ENCODE measurements around the gene ARHGAP9. TPM values are rescaled to one million over a fixed set of nuclear protein-coding genes. Genes with fewer than 3 reads are reported as not detected.

The ARHGAP9 gene
- total and polyA plus RNA-seq, 2 donors (not counting 1 experiment from before 2014, with no cell fraction given), result under 0.01 to 0.08 TPM

DNA sequence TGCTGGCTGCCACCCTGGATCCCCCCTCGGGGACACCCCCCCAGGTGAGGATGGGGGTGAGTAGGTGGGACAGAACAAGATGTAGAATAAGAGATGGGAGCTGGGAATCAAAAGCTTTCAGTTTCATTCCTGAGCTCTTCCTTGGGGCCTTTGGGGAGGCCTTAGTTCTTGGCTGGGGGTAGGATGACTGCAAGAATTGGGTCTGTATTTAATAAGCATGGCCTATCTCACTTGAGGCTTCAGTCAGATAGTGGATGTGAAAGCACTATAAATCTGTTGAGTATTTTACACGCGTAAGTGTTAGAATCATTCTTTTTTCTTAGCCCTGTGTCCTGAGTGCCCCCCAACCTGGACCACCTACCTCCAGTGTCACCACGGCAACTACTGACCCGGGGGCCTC lies 47.5 kb upstream of the ARHGAP9 start:
- H3K36me3 ChIP-seq (ENCODE audit: control insufficient read depth, insufficient read depth, low read length), result peaks cover 18% of the 10 kb centered on the region
- no peak overlapping the region for H3K27ac ChIP-seq (ENCODE audit: insufficient read depth, low read length)
- no peak for TF ChIP-seq EZH2 (IDR thresholded peaks at IDR 0.05; ENCODE audit: low read length, missing control alignments)
- TF ChIP-seq CTCF (conservative IDR thresholded peaks at IDR 0.05 in 1 of 2, IDR thresholded peaks at IDR 0.05 in 1 of 2; ENCODE audit: low read depth in 1 of 2, low read length in 2 of 2), result no peak
- H3K79me2 ChIP-seq (ENCODE audit: control insufficient read depth, insufficient read depth, low read length), result peaks cover 23% of the 10 kb centered on the region
- no peak overlapping the region for H3K4me2 ChIP-seq (ENCODE audit: extremely low read depth, insufficient read depth, low read length)
- no peaks in the 10 kb centered on the region for H3K27me3 ChIP-seq (ENCODE audit: control insufficient read depth, insufficient read depth, low read length)
- no peaks in the 10 kb centered on the region for H3K9me3 ChIP-seq (ENCODE audit: control insufficient read depth, insufficient read depth, low read depth, low read length)
- no peak overlapping the region for H3K9ac ChIP-seq (ENCODE audit: insufficient read depth, low read length)
- no peak overlapping the region for H2AFZ ChIP-seq (ENCODE audit: low read length)
- DNase-seq (ENCODE audit: low read depth in 2 of 2), result no peak
- H3K4me1 ChIP-seq (ENCODE audit: control insufficient read depth, extremely low read depth, insufficient read depth, low read length), result peaks cover 8% of the 10 kb centered on the region
- H4K20me1 ChIP-seq (ENCODE audit: control insufficient read depth, extremely low read depth, insufficient read depth, low read length), result no peaks in the 10 kb centered on the region
- H3K4me3 ChIP-seq (replicated peaks in 1 of 4; ENCODE audit: control extremely low read depth in 1 of 4, insufficient read depth in 1 of 4, low read depth in 3 of 4, low read length in 4 of 4), result no peak overlapping the region

GRCh38 chr12:57526477-57527126 lies 46.9 kb upstream of the ARHGAP9 start:
- Histone ChIP-seq H3K4me1 (ENCODE audit: control insufficient read depth, extremely low read depth, insufficient read depth, low read length) (peaks cover 14% of the 10 kb centered on the region), H3K27ac (ENCODE audit: insufficient read depth, low read length) (no peak overlapping the region), H3K79me2 (ENCODE audit: control insufficient read depth, insufficient read depth, low read length) (peaks cover 23% of the 10 kb centered on the region), H3K4me3 (replicated peaks in 1 of 4; ENCODE audit: control extremely low read depth in 1 of 4, insufficient read depth in 1 of 4, low read depth in 3 of 4, low read length in 4 of 4) (no peak overlapping the region), H3K9ac (ENCODE audit: insufficient read depth, low read length) (no peak overlapping the region), H4K20me1 (ENCODE audit: control insufficient read depth, extremely low read depth, insufficient read depth, low read length) (no peaks in the 10 kb centered on the region), H3K36me3 (ENCODE audit: control insufficient read depth, insufficient read depth, low read length) (peaks cover 18% of the 10 kb centered on the region), H3K9me3 (ENCODE audit: control insufficient read depth, insufficient read depth, low read depth, low read length) (no peaks in the 10 kb centered on the region), H2AFZ (ENCODE audit: low read length) (no peak overlapping the region), H3K4me2 (ENCODE audit: extremely low read depth, insufficient read depth, low read length) (no peak overlapping the region), H3K27me3 (ENCODE audit: control insufficient read depth, insufficient read depth, low read length) (no peaks in the 10 kb centered on the region)
- no peak for DNase-seq (ENCODE audit: low read depth in 2 of 2)
- TF ChIP-seq CTCF (conservative IDR thresholded peaks at IDR 0.05 in 1 of 2, IDR thresholded peaks at IDR 0.05 in 1 of 2; ENCODE audit: low read depth in 1 of 2, low read length in 2 of 2) (no peak), EZH2 (IDR thresholded peaks at IDR 0.05; ENCODE audit: low read length, missing control alignments) (no peak)

- no peaks in the 10 kb centered on the region for H4K20me1 ChIP-seq (ENCODE audit: control insufficient read depth, extremely low read depth, insufficient read depth, low read length)
- DNase-seq (ENCODE audit: low read depth in 2 of 2), result no peak
Observed at GRCh38 chr12:57525615-57526383, 46.1 kb upstream of the ARHGAP9 start.

More at GRCh38 chr12:57525615-57526383, 46.1 kb upstream of the ARHGAP9 start:
- H3K4me2 ChIP-seq (ENCODE audit: extremely low read depth, insufficient read depth, low read length), result no peak overlapping the region
- no peak overlapping the region for H3K4me3 ChIP-seq (replicated peaks in 1 of 4; ENCODE audit: control extremely low read depth in 1 of 4, insufficient read depth in 1 of 4, low read depth in 3 of 4, low read length in 4 of 4)
- H3K9ac ChIP-seq (ENCODE audit: insufficient read depth, low read length), result no peak overlapping the region
- no peaks in the 10 kb centered on the region for H3K9me3 ChIP-seq (ENCODE audit: control insufficient read depth, insufficient read depth, low read depth, low read length)
- peaks cover 19% of the 10 kb centered on the region for H3K4me1 ChIP-seq (ENCODE audit: control insufficient read depth, extremely low read depth, insufficient read depth, low read length)
- H3K79me2 ChIP-seq (ENCODE audit: control insufficient read depth, insufficient read depth, low read length), result peaks cover 23% of the 10 kb centered on the region
- no peak overlapping the region for H2AFZ ChIP-seq (ENCODE audit: low read length)
- H3K36me3 ChIP-seq (ENCODE audit: control insufficient read depth, insufficient read depth, low read length), result peaks cover 16% of the 10 kb centered on the region
- no peak overlapping the region for H3K27ac ChIP-seq (ENCODE audit: insufficient read depth, low read length)
- TF ChIP-seq CTCF (conservative IDR thresholded peaks at IDR 0.05 in 1 of 2, IDR thresholded peaks at IDR 0.05 in 1 of 2; ENCODE audit: low read depth in 1 of 2, low read length in 2 of 2) (no peak), EZH2 (IDR thresholded peaks at IDR 0.05; ENCODE audit: low read length, missing control alignments) (no peak)
- H3K27me3 ChIP-seq (ENCODE audit: control insufficient read depth, insufficient read depth, low read length), result no peaks in the 10 kb centered on the region
